NCI-H1436 treated with DMSO at 0.1 percent for 48 hours (cell line): ENCODE measurements around the gene RMI1.
"Not testable (repeated sequence)": the region's sequence is repeated elsewhere in the genome, so short reads cannot be mapped to it uniquely, and the experiment has no call there.

Experiments used
- DNase-seq: peaks from one replicate; lab custom pipeline; 2025; lab: John Stamatoyannopoulos, UW

RMI1 gene

GRCh38 chr9:84007662-84008061 is 27.1 kb downstream of the RMI1 start:
- no peak for DNase-seq

- no peak for DNase-seq
Measured at GRCh38 chr9:84024041-84024575, 43.5 kb downstream of the RMI1 start.

- DNase-seq: no peak
Measured at GRCh38 chr9:84027201-84027600, 46.6 kb downstream of the RMI1 start.

GRCh38 chr9:84031534-84031933 is 50.9 kb downstream of the RMI1 start:
- DNase-seq: no peak

- DNase-seq: not testable (repeated sequence)
Measured at GRCh38 chr9:84041857-84042256, 61.3 kb downstream of the RMI1 start.

- no peak for DNase-seq
Measured at GRCh38 chr9:84045481-84046097, 65.0 kb downstream of the RMI1 start.
